ENCODE results near the gene DGKA. TPM values are rescaled to one million over a fixed set of nuclear protein-coding genes. Genes with fewer than 3 reads are reported as not detected.

The DGKA gene
- total RNA-seq, 1 experiment from 2014 or later: 58.3 TPM

DNA sequence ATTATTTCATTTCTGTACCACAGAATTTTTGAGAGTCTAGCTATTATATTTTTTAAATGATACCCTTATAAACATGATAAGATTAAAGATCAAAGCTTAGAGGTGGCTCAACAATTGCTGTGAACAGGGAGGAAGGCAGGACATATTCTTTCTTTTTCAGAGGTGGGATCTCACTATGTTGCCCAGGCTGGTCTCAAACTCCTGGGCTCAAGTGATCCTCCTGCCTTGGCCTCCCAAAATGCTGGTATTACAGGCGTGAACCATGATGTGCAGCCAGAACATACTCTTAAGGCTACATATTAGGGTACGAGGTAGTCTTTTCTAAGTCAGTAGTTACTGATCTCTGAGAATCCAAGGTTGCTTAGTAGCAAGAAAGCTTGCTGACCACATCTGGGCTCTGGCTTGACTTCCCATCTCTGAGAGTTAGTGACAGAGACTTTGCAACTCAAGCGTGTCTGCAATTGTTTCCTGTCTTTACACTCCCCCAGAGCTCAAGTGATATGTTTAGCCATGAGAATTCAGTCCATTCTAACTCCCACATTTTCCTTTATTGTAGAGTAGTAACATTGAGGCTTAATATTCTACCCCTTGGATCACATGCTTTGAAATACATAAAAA lies 51.5 kb downstream of the DGKA start:
- RAD21 ChIA-PET (ENCODE audit: low non-redundant PET in 1 of 2, low total read pairs in 2 of 2, uncharacterized antibody in 2 of 2, unreplicated experiment in 2 of 2): no interaction called here
- no peaks in the 10 kb centered on the region for H3K9me2 ChIP-seq (ENCODE audit: insufficient read depth)
- no peaks in the 10 kb centered on the region for H3K27me3 ChIP-seq (ENCODE audit: insufficient read depth, low read length)
- H3K79me2 ChIP-seq (ENCODE audit: insufficient read depth, low read length): 0 out of 2 replicates have a peak, but pooled peaks cover 3% of the 10 kb centered on the region
- peak overlapping the region; percentile 45; the same call in 1 of the 2 replicates for H3K4me2 ChIP-seq (ENCODE audit: low read length)
- DNase-seq (ENCODE audit: low read depth, low spot score): no peak
- peaks cover 0 to 10% of the 10 kb centered on the region in 2 experiments; a peak in 2 of 4 replicates for H3K36me3 ChIP-seq (ENCODE audit: control insufficient read depth in 1 of 2, insufficient read depth in 2 of 2, low read length in 2 of 2)
- TF ChIP-seq, protein P1, sequence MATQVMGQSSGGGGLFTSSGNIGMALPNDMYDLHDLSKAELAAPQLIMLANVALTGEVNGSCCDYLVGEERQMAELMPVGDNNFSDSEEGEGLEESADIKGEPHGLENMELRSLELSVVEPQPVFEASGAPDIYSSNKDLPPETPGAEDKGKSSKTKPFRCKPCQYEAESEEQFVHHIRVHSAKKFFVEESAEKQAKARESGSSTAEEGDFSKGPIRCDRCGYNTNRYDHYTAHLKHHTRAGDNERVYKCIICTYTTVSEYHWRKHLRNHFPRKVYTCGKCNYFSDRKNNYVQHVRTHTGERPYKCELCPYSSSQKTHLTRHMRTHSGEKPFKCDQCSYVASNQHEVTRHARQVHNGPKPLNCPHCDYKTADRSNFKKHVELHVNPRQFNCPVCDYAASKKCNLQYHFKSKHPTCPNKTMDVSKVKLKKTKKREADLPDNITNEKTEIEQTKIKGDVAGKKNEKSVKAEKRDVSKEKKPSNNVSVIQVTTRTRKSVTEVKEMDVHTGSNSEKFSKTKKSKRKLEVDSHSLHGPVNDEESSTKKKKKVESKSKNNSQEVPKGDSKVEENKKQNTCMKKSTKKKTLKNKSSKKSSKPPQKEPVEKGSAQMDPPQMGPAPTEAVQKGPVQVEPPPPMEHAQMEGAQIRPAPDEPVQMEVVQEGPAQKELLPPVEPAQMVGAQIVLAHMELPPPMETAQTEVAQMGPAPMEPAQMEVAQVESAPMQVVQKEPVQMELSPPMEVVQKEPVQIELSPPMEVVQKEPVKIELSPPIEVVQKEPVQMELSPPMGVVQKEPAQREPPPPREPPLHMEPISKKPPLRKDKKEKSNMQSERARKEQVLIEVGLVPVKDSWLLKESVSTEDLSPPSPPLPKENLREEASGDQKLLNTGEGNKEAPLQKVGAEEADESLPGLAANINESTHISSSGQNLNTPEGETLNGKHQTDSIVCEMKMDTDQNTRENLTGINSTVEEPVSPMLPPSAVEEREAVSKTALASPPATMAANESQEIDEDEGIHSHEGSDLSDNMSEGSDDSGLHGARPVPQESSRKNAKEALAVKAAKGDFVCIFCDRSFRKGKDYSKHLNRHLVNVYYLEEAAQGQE (IDR thresholded peaks at IDR 0.05; ENCODE audit: low read depth): no peak
- no peak for TF ChIP-seq MAX (IDR thresholded peaks at IDR 0.05)
- no peak for TF ChIP-seq ZNF274 (IDR thresholded peaks at IDR 0.05; ENCODE audit: low read depth, low read length)
- TF ChIP-seq CEBPB (IDR thresholded peaks at IDR 0.05; ENCODE audit: low read depth): no peak
- TF ChIP-seq TCF7L2 (IDR thresholded peaks at IDR 0.05; ENCODE audit: borderline replicate concordance, extremely low read depth, insufficient read depth, insufficient read length): no peak
- TF ChIP-seq ZFX (IDR thresholded peaks at IDR 0.05): no peak
- no peak for TF ChIP-seq EZH2phosphoT487 (IDR thresholded peaks at IDR 0.05; ENCODE audit: borderline replicate concordance)
- TF ChIP-seq CTCF (IDR thresholded peaks at IDR 0.05 in 2 of 3, conservative IDR thresholded peaks at IDR 0.05 in 1 of 3; ENCODE audit: borderline replicate concordance in 1 of 3, insufficient read depth in 1 of 3, low read depth in 2 of 3, low read length in 2 of 3): no peak
- no peak for TF ChIP-seq CBX3 (IDR thresholded peaks at IDR 0.05; ENCODE audit: low read depth)
- TF ChIP-seq YY1 (IDR thresholded peaks at IDR 0.05; ENCODE audit: extremely low read depth, insufficient replicate concordance, low read depth, low read length): no peak
- TF ChIP-seq, protein P2, sequence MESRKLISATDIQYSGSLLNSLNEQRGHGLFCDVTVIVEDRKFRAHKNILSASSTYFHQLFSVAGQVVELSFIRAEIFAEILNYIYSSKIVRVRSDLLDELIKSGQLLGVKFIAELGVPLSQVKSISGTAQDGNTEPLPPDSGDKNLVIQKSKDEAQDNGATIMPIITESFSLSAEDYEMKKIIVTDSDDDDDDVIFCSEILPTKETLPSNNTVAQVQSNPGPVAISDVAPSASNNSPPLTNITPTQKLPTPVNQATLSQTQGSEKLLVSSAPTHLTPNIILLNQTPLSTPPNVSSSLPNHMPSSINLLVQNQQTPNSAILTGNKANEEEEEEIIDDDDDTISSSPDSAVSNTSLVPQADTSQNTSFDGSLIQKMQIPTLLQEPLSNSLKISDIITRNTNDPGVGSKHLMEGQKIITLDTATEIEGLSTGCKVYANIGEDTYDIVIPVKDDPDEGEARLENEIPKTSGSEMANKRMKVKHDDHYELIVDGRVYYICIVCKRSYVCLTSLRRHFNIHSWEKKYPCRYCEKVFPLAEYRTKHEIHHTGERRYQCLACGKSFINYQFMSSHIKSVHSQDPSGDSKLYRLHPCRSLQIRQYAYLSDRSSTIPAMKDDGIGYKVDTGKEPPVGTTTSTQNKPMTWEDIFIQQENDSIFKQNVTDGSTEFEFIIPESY (IDR thresholded peaks at IDR 0.05; ENCODE audit: extremely low read depth, insufficient replicate concordance, low read length): no peak
- no peak for TF ChIP-seq FOSL1 (IDR thresholded peaks at IDR 0.05; ENCODE audit: low read depth)
- no peak for TF ChIP-seq SIN3A (IDR thresholded peaks at IDR 0.05; ENCODE audit: low read depth)
- no peak overlapping the region for H3K27ac ChIP-seq (ENCODE audit: low read depth, low read length)
- ATAC-seq: no peak
- POLR2A ChIA-PET: interaction anchor here (2.3 kb wide), 1 partner anchor 9 kb away, joined by 13 read pairs; the partner anchor contains the start of gene RAB5B
- no TSS peak for BruUV-seq (replicated peaks)
- H3K9ac ChIP-seq (ENCODE audit: low read length): no peak overlapping the region
- no peak overlapping the region for H2AFZ ChIP-seq (ENCODE audit: low read depth, low read length, poor library complexity, severe bottlenecking)
- no peaks in the 10 kb centered on the region for H3K9me3 ChIP-seq (ENCODE audit: control insufficient read depth in 1 of 2, insufficient read depth in 1 of 2, low read depth in 1 of 2, low read length in 2 of 2)
- CTCF ChIA-PET: interaction anchor here (1.1 to 1.8 kb wide), 3 partner anchors 9 to 47 kb away, joined by 3 to 9 read pairs (median 4); partner anchors contain the start of gene RAB5B
- intact Hi-C loops (cut with micrococcal nuclease): no loop called here
- no peaks in the 10 kb centered on the region for H4K20me1 ChIP-seq (ENCODE audit: insufficient read depth)
- H3K4me3 ChIP-seq (replicated peaks in 1 of 2; ENCODE audit: low read depth in 1 of 2, low read length in 2 of 2): no peak overlapping the region
- H3K4me1 ChIP-seq (ENCODE audit: control insufficient read depth in 1 of 2, insufficient read depth in 2 of 2, low read length in 2 of 2): peaks cover 12 to 16% of the 10 kb centered on the region in 2 experiments
